ENCODE data around the gene PPP2R5D. TPM values are rescaled to one million over a fixed set of nuclear protein-coding genes. Genes with fewer than 3 reads are reported as not detected.

The PPP2R5D gene
- total and polyA plus RNA-seq, 2 of the 8 experiments (the other 6 are each of a cell fraction or from before 2014, with no cell fraction given) = 52.1 to 55.7 TPM

DNA sequence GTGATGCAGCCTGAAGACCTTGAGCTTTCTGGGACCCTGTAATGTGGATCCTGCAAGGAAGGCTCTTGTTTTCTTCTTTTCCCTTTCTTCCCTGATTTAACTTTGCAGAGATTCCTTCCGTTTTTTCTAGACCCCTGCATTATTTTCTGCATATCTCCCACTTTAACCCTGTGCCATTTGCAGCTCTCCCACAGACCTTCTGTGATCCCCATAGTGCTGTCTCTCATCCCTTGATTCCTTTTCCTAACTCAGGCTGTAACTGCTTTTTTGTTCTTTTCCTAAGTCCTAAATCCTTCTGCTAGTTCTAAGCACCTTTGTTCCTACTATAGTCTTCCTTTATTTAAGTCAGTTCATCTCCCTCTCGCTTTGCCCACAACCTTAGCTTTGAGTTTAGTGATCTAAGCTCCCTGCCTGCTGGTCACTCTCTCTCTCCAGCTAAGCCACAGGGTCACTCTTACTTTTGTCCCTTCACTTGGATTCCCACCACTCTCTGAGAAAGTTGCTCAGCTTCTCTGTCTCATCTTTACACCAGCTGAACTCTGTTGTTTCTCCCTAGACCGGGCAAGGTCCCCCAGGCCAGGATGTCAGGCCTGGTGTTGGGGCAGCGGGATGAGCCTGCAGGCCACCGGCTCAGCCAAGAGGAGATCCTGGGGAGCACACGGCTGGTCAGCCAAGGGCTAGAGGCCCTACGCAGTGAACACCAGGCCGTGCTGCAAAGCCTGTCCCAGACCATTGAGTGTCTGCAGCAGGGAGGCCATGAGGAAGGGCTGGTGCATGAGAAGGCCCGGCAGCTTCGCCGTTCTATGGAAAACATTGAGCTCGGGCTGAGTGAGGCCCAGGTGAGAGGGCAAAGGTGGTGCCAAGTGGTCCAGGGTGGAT, 76.6 kb downstream of the PPP2R5D start (continued):
- TF ChIP-seq, protein P1, sequence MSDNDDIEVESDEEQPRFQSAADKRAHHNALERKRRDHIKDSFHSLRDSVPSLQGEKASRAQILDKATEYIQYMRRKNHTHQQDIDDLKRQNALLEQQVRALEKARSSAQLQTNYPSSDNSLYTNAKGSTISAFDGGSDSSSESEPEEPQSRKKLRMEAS (IDR thresholded peaks at IDR 0.05) = no peak
- TF ChIP-seq, protein P2, sequence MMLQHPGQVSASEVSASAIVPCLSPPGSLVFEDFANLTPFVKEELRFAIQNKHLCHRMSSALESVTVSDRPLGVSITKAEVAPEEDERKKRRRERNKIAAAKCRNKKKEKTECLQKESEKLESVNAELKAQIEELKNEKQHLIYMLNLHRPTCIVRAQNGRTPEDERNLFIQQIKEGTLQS (IDR thresholded peaks at IDR 0.05; ENCODE audit: insufficient read depth, low read depth, low read length) = no peak
- no peak for TF ChIP-seq SUZ12 (IDR thresholded peaks at IDR 0.05; ENCODE audit: low read length)

Data from H1 (cell line).